Vagina (tissue), 2 donors: ENCODE measurements around the gene LYRM9. TPM values are rescaled to one million over a fixed set of nuclear protein-coding genes. Genes with fewer than 3 reads are reported as not detected.
"Not testable (repeated sequence)": the region's sequence is repeated elsewhere in the genome, so short reads cannot be mapped to it uniquely, and the experiment has no call there.

Experiments
- DNase-seq, 2 donors: peaks; one replicate each; pipeline ENCODE4 v3.0.0-alpha.2; 2017; ENCODE audit errors: extremely low spot score in 2 of 2
- H3K27ac ChIP-seq: fragments of 200-600 bp; sonication (generic); one replicate; pipeline ENCODE4 v1.5.1; 2019
- H3K27me3 ChIP-seq: fragments of 200-600 bp; sonication (generic); one replicate; pipeline ENCODE4 v1.5.1; 2019
- H3K36me3 ChIP-seq, 2 donors: fragments of 200-600 bp; sonication (generic); one replicate each; pipeline ENCODE4 v1.5.1; 2017 to 2019
- H3K4me1 ChIP-seq: fragments of 200-600 bp; sonication (generic); one replicate; pipeline ENCODE4 v1.5.1; 2019
- H3K4me3 ChIP-seq, 2 donors: fragments of 200-600 bp; sonication (generic); 1 replicate in 1 of 2; 2 replicates in 1 of 2; pipeline ENCODE4 v1.5.1; 2016 to 2019
- H3K9me3 ChIP-seq: fragments of 200-600 bp; sonication (generic); one replicate; pipeline ENCODE4 v1.5.1; 2019
- CTCF ChIP-seq, 3 experiments: fragments of 450-650 bp in 2 of 3; fragments of 200-600 bp in 1 of 3; sonication (generic) in 1 of 3; IDR thresholded peaks; one replicate each; pipeline ENCODE4 v1.5.1; 2017 to 2019; ENCODE audit warnings: antibody characterized with exemption in 3 of 3, mild to moderate bottlenecking in 2 of 3, moderate library complexity in 2 of 3
- POLR2AphosphoS5 ChIP-seq, 2 donors: sonication (generic); formaldehyde crosslinking; IDR thresholded peaks; one replicate each; pipeline ENCODE4 v1.9.0; 2017; ENCODE audit warnings: antibody characterized with exemption in 2 of 2, mild to moderate bottlenecking in 2 of 2, low read depth in 1 of 2; ENCODE audit not compliant: insufficient read depth in 1 of 2
- intact Hi-C: fragments of 100-400 bp; cut with DNase I; formaldehyde crosslinking; loops from one replicate; pipeline ENCODE4 v1.15.1; 2023
- total RNA-seq: library from RNA; depleted of rRNA; stranded (reverse); fragments of >200 nt; gene quantifications from one replicate; pipeline ENCODE4 v1.2.3, GENCODE V29; 2016

LYRM9 gene
- total RNA-seq, 1 donor from 2014 or later, result 4.2 TPM

- H3K4me3 ChIP-seq, result no peak overlapping the region
- DNase-seq, result no peak
Observed at GRCh38 chr17:27832831-27833230, 60.3 kb downstream of the LYRM9 start.

DNA sequence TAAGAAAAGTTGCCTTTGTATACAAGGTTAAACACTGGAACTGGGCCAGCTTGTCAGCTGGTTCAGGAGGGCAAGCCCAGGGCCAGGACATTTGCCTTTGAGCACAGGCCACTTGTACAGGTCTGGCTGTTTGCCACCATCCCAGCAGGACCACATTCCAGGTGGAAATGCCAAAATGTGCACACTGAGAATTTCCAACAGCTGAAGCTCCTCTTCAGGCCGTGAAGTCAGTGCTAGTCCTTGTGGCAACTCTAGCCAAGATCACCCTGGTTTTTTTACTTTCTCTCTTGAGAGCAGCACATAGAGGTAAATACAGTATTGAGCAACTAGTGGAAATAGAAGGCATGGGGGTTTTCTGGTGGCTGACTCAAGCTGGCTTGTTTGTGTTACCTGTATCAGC lies 63.3 kb downstream of the LYRM9 start:
- H3K27ac ChIP-seq, H3K36me3 ChIP-seq, H3K9me3 ChIP-seq, H3K4me1 ChIP-seq, H3K27me3 ChIP-seq, intact Hi-C loops, H3K4me3 ChIP-seq, DNase-seq: not testable (repeated sequence)

More at GRCh38 chr17:27832831-27833230, 60.3 kb downstream of the LYRM9 start:
- no peaks in the 10 kb centered on the region for H3K36me3 ChIP-seq
- intact Hi-C loops, result no loop called here
- no peaks in the 10 kb centered on the region for H3K4me1 ChIP-seq
- no peak overlapping the region for H3K27ac ChIP-seq
- H3K9me3 ChIP-seq, result no peaks in the 10 kb centered on the region
- TF ChIP-seq POLR2AphosphoS5 (IDR thresholded peaks at IDR 0.05; ENCODE audit: insufficient read depth in 1 of 2, low read depth in 1 of 2) (no peak), CTCF (IDR thresholded peaks at IDR 0.05) (no peak)
- H3K27me3 ChIP-seq, result no peaks in the 10 kb centered on the region

DNA sequence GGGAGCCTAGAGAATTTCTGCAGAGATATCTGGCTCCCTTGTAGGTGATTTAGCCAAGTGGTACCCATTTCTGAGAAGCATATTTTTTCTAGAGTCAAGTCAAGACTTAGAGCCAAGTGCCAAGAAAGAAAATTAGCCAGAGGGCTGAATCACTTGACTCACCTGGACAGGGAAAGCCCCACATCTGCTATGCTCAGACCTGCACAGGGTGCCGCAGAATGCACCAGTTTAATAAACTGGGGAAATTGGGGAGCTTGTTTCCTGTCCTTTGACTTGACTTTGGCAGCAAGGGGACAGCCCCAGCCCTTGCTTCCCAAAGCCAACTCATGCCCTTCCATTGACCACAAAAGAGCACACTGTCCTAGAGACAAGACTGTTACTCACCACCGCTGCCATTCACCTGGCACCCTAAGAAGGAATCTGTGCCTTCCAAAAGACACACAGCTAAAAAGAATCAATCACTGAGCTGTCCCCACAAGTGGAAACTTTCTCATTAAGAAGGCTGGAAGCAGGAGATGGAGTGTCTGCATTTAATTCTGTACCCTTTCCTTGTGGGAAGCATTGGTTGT lies 63.9 kb downstream of the LYRM9 start:
- H3K27ac ChIP-seq, H3K4me1 ChIP-seq, H3K9me3 ChIP-seq, H3K27me3 ChIP-seq, H3K36me3 ChIP-seq, H3K4me3 ChIP-seq, intact Hi-C loops, DNase-seq: not testable (repeated sequence)

Other genes with a start within 250 kb of the LYRM9 start
- not detected for gene NOS2, start 92.8 kb downstream of the LYRM9 start, total RNA-seq
- gene NLK, start 149.3 kb upstream of the LYRM9 start, total RNA-seq, result 13.3 TPM